Colon (tissue), 2 donors: ENCODE results near the gene SPDEF.

Source experiments
- FAIRE-seq: peaks from 2 replicates; lab custom pipeline; 2012; peaks lifted over from hg19 to GRCh38; lab: Jason Lieb, UNC
- donor health status: control.
- donor health status: control.

The SPDEF gene

DNA sequence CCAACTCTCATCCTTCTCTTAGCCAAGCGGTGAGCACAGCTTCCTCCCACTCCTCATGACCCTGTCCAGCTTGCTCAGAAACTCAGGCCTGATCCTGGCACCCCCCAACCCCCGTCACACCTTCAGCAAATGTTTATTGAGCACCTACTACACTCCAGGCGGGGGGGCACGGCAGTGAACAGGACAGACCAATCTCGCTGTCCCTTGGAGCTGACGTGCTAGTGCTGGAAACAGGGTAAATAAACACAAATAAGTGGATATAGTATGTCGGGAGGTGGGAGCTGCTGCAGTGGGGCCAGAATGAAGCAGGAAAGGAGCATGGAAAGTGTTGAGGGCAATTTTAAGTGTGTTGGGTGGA, 7.4 kb upstream of the SPDEF start:
- no peak for FAIRE-seq

GRCh38 chr6:34562861-34563512, 6.9 kb upstream of the SPDEF start:
- FAIRE-seq = no peak

GRCh38 chr6:34562350-34562749, 6.2 kb upstream of the SPDEF start:
- FAIRE-seq = no peak

- FAIRE-seq = no peak
Measured at GRCh38 chr6:34561227-34561530, 5.0 kb upstream of the SPDEF start.

- FAIRE-seq = no peak
Measured at GRCh38 chr6:34560366-34561226, 4.5 kb upstream of the SPDEF start.

- no peak for FAIRE-seq
Measured at GRCh38 chr6:34559651-34560365, 3.7 kb upstream of the SPDEF start.

- FAIRE-seq = no peak
Measured at GRCh38 chr6:34558172-34558714, 2.1 kb upstream of the SPDEF start.

GRCh38 chr6:34557228-34557627, 1.1 kb upstream of the SPDEF start:
- no peak for FAIRE-seq

GRCh38 chr6:34556493-34556892, 364 bp upstream of the SPDEF start:
- no peak for FAIRE-seq

DNA sequence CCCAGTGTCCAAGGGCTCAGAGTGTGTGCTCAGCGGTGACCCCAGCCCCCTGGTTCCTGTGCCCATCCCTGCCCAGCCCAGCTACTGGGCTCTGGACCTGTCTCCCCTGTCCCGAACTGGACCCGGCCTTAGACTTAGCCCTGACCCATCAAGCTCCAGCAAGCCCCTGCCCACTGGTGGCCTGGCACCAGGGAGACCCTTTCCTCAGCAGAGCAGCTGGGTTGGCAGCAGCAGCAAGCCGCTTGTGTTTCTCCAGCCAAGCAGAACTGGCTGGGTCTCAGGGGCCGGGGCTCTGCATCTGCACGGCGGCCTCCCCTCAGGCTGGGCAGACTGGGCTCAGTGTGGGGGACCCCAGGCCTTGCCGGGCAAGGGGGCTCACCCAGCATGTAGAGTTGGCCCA, 801 bp downstream of the SPDEF start:
- FAIRE-seq = no peak

DNA sequence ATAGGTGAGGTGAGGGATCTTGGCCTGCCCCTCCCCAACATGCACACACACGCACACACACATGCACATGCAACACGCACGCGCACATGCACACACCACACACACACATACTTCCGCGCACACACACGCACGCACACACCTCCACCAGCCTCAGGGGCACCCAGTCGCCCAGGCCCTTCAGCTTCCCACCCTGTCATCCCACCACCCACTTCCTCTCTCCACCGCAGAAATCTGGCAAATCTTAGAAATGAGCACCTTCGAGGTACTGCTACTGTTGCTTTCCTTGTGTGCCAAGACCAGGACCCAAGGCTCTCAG, 1.2 kb downstream of the SPDEF start:
- no peak for FAIRE-seq

GRCh38 chr6:34554291-34555006, 1.7 kb downstream of the SPDEF start:
- FAIRE-seq = no peak

DNA sequence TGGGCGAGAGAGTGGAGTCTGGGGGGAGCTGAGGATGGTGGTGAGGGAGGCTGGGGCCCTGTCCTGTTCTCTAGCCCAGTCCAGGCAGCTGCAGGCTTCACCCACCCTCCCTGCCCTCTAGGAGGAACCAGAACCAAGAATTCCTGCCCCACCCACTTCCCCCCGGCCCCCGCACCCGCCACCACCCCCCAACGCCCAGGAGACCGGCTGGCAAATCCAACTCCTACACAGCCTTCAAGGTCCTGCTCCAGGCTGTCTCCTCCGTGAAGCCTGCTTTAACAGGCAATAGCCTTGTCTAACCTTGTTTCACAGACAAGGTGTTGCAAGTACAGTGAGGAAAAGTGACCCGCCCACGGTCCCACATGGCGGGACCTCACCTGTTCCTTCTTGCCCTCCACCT, 2.4 kb downstream of the SPDEF start:
- FAIRE-seq = no peak

DNA sequence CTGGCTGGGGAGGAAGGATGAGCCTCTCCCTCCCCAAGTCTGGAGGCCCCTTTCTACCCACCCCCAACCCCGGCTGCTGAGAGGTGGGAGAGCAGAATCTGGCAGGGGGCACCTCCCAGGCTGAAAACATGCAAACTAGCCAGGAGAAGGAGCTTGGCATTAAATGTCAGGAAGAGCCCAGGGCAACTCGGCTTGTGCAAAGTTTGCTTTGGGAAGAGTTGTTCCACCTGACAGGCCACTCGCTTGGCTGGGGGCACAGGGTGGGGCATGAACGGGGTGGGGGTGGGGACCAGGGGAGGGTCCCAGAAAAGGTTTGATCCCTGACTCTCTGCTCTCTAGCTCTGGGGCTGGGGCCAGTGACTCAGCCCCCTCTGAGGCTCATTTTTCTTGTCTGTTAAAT, 3.0 kb downstream of the SPDEF start:
- FAIRE-seq = no peak

GRCh38 chr6:34552620-34553019, 3.5 kb downstream of the SPDEF start:
- FAIRE-seq = no peak

GRCh38 chr6:34551720-34552119, 4.4 kb downstream of the SPDEF start:
- FAIRE-seq = no peak

DNA sequence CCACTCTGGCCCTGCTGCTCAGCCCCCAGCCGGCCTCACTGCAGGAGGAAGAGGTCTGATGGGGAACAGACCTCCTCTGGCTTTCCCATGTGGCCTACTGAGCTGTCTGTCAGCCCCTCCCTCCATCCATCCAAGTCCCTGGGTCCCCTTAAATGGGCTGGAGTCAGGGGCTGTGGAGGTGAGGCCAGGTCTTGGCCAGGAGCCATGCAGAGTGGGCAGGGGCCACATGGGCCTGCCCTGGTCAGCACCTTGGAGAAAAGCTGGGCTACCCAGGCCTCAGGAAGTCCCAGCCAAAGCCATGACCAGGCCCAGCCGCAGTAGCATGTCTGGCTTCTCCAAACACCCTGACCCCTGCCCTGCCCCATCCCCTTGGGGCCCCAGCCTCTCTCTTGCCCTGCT, 6.3 kb downstream of the SPDEF start:
- no peak for FAIRE-seq

GRCh38 chr6:34549026-34549803, 6.9 kb downstream of the SPDEF start:
- FAIRE-seq = no peak

GRCh38 chr6:34547701-34548644, 8.2 kb downstream of the SPDEF start:
- no peak for FAIRE-seq

GRCh38 chr6:34546551-34547321, 9.4 kb downstream of the SPDEF start:
- no peak for FAIRE-seq
